Forelimb muscle (tissue), 1 donor: ENCODE measurements around the gene RBFOX2. TPM values are rescaled to one million over a fixed set of nuclear protein-coding genes. Genes with fewer than 3 reads are reported as not detected.
"Not testable (repeated sequence)": the region's sequence is repeated elsewhere in the genome, so short reads cannot be mapped to it uniquely, and the experiment has no call there.

Experiments used
- DNase-seq: peaks from one replicate; pipeline ENCODE4 v3.0.0-alpha.2; 2013; ENCODE audit warnings: low read depth
- polyA plus RNA-seq: library from polyadenylated mRNA; unstranded; fragments of 120-200 nt; gene quantifications from one replicate; pipeline ENCODE4 v1.2.1, GENCODE V29; 2013; ENCODE audit not compliant: insufficient read length

RBFOX2 gene
- polyA plus RNA-seq, 1 donor = 191 TPM

- no peak for DNase-seq
Measured at GRCh38 chr22:36009085-36009484, 19.5 kb downstream of the RBFOX2 start.

GRCh38 chr22:36008565-36008964, 20.1 kb downstream of the RBFOX2 start:
- no peak for DNase-seq

- no peak for DNase-seq
Measured at GRCh38 chr22:36008131-36008530, 20.5 kb downstream of the RBFOX2 start.

- DNase-seq = no peak
Measured at GRCh38 chr22:36003972-36004674, 24.5 kb downstream of the RBFOX2 start.

GRCh38 chr22:36002718-36003260, 25.8 kb downstream of the RBFOX2 start:
- DNase-seq = no peak

- DNase-seq = no peak
Measured at GRCh38 chr22:36002084-36002483, 26.5 kb downstream of the RBFOX2 start.

DNA sequence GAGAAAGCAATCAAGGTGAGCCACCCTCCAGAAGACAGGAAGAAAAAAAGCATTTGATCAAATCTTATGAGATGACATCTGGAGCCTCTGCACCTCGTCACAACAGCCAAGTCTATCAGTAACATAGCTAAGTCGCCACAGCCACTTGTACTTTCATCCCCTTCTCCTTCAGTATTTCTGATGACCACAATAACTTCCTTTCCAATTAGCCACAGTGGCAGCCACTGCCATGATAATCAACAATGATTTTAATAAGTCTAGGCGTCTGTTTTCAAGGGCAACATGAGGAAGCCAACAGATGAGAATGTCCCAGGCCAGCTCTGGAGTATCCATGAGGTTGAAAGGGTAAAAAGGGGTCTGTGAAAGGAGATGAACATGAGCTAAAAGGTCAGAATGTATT, 29.9 kb downstream of the RBFOX2 start:
- no peak for DNase-seq

DNA sequence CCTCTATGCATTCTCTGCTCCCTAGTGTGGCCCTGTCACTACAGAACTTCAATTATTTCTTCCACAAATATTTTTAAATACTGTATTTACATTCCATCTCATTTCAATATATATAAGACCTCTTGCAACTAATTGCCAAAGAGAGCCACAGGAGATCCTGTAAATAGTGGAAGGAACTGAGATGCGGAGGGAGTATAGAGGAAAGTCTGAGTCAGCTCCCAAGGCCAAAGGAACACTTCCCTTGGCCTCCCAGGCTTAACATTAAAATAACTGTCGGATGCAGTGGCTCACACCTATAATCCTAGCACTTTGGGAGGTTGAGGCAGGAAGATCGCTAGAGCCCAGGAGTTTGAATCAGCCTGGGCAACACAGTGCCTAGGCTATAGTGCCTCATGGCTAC, 31.2 kb downstream of the RBFOX2 start:
- DNase-seq = no peak

GRCh38 chr22:35996596-35996995, 32.0 kb downstream of the RBFOX2 start:
- DNase-seq = no peak

DNA sequence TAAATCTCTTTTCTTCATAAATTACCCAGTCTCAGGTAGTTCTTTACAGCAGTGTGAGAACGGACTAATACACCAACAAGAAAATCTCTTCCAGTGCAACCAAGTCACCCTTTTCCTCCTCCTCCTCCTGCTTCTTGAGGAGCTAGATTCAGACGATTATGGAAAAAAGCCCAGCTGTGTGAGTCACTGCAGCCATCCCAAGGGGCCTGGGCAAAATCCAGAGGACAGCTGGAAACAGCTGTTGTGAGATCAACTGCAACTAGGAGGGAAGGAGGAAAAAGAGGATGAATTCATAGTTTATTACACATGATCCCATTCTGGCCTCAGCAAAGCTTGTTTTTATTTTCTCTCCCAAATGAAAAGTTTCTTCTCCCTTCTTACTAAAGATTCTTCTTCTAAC, 32.9 kb downstream of the RBFOX2 start:
- DNase-seq = peak; percentile 96

- no peak for DNase-seq
Measured at GRCh38 chr22:35995348-35995747, 33.3 kb downstream of the RBFOX2 start.

DNA sequence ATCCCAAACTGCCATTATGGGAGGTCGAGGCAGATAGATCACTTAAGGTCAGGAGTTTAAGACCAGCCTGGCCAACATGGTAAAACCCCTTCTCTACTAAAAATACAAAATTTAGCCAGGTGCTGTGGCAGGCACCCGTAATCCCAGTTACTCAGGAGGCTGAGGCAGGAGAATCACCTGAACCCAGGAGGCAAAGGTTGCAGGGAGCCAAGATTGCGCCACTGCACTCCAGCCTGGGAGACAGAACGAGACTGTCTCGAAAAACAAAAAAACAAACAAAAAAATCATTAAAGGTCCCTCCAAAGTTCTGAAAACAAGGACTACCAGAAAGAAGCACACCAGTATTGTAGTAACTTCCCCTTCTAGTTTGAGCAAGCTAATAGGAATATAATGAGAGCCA, 34.9 kb downstream of the RBFOX2 start:
- DNase-seq = not testable (repeated sequence)

GRCh38 chr22:35993048-35993714, 35.4 kb downstream of the RBFOX2 start:
- DNase-seq = no peak

GRCh38 chr22:35991168-35991567, 37.5 kb downstream of the RBFOX2 start:
- DNase-seq = no peak

DNA sequence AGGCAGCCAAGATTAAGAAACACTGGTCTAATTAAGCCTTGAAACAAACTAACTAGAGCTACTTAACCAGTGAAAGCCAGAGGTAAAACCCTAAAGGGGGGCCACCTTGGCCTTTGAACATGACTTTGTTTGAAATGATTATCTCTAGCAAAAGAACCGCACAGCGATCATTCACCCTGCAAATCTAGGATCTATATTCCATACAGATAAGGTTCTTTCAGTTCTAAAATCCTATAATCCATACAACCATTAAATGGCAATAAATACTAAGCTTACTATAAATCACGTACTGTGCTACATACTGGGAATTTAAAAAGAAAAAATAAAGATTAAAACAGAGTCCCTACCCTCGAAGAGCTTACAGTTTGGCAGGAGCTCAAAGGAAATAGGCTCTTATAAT, 40.6 kb downstream of the RBFOX2 start:
- no peak for DNase-seq

GRCh38 chr22:35987487-35987886, 41.1 kb downstream of the RBFOX2 start:
- DNase-seq = no peak

DNA sequence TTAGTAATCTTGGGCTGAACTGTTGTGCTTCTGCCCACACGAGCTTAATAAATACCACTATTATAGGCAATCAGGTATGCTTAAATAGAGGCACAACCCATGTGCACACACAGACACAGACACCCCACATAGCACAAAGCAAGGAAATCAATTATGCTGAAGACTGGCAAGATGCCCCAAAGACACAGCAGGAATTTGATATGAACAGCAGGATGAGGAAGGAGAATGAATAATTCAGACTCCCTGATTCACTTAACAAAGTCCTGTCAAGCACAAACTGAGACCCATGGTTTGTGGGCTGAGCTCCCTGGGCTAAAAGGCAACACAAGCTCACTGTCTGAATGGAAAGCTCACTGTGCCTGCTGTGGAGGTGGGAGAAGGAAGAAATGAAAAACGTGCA, 42.5 kb downstream of the RBFOX2 start:
- no peak for DNase-seq

GRCh38 chr22:35985371-35985770, 43.3 kb downstream of the RBFOX2 start:
- no peak for DNase-seq

GRCh38 chr22:35984183-35985175, 44.1 kb downstream of the RBFOX2 start:
- no peak for DNase-seq

DNA sequence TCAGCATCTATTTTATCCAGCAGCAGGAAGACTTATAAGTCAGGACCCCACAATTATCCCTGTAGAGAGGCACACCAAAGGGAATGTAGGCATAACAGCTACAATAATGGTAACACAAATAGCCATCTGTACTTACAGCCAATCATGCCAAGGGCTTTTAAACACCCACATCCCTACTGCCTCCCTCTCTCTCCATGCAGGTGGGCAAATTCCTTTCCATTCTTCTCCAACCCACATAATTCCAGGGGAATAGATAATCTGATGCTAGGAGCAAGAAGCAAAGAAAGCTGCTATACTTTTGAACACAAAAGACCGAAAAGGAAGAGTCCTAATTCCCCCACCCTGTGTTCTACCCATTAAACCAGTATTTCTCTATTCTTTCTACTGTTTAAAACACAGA, 46.7 kb downstream of the RBFOX2 start:
- DNase-seq = no peak

DNA sequence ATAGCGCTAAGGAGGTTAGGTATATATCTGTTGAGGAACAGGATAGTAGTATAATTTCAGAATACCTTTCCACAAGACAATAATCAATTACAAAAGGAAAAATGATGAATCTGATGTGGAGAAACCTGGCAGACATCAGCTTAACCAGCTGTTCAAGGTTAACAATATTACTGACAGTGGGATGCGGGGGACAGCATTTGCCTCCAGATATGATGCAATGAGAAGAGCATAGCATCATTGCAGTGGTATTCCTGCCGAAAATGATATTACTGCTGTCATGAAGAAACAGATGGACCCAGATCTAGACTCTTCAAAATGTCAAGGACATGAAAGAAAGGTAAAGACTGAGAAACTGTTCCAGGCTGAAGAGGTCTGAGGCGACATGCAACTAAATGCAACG, 49.7 kb downstream of the RBFOX2 start:
- DNase-seq = no peak

GRCh38 chr22:35978201-35978600, 50.4 kb downstream of the RBFOX2 start:
- DNase-seq = no peak
